ENCODE data around the gene RASAL3.

The RASAL3 gene

DNA sequence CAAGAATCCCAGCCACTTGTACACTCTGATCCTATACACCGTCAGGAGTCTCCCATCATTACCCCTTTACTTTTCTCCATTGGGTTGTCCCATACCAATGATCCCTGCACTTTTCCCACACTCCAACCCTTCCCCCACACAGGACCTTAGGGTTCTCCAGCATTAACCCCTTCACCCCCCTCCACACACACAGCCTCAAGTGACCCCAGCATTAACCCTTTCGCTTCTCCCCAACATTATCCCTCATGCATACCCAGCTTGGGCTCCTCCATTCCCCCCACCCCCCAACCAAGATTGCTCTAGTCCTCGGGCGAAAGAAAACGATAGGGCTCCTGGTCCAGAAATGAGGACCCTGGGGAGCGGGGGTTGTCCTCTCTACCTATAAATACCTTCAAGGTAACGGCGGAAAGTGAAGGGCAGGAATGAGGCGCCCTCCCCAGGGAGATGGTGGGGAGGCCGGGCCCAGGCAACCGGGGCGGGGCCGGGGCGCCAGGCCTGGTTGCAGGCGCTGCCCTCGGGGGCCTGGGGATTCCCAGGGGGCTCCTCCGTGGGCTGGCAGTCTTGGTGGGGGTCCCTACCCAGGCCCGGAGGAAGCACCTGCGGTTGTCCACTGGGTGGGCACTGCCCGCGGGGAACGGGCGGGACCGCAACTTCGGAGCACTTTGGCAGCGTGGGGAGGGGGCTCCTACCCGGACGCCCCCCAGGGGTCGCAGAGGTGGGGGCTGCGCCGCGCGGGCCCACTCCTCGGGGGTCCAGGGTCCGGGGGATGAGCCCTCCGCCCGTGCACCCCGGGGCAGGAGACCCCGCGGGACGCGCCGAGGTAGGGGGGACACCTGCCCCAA is 15.3 kb downstream of the RASAL3 start:
- DNase-seq, result no peak

GRCh38 chr19:15448044-15448777 is 16.1 kb downstream of the RASAL3 start:
- DNase-seq, result no peak

DNA sequence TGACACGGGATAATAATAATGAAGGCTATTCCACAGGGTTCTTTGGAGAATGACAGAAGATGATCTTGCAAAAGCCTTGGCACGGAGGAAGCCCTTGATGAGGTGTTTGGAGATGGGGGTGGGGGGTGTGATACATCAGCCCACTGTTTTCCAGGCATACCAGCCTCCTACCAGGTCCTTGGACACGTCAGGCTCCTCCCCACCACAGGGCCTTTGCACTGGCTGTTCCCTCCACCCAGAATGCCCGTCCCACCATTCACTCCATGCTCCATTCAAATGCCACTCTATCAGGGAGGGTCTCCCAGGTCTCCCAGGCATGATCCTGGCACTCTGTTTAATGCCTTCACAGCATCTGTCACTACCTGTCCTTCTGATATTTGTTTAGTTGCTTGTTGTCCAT is 17.3 kb downstream of the RASAL3 start:
- DNase-seq, result no peak

DNA sequence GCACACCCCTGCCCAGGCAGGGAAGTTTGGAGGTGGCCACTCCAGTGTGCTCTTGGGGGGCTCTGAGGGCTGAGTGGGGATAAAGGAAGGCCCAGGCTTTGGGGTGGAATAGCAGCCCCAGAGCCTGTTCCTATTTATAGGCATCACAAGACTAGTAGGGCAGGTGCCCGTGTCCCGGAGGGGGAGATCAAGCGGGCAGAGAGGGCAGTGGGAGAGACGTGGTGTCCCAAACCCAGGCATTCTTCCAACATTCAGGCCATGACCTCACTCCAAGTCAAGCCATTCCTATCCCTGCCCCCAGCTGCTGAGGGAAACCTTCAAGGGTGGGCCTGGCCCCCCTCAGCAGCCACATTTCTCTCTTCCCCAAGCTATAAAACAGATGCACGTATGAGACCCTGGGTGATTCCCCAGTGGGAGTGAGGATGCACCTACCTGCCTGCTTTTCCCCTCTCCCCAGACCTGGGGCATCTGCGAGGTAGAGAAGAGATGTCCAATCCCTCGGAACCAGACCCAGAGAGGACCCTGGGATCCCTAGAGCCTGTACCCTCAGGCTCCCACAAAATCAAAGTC is 18.5 kb downstream of the RASAL3 start:
- DNase-seq, result no peak

DNA sequence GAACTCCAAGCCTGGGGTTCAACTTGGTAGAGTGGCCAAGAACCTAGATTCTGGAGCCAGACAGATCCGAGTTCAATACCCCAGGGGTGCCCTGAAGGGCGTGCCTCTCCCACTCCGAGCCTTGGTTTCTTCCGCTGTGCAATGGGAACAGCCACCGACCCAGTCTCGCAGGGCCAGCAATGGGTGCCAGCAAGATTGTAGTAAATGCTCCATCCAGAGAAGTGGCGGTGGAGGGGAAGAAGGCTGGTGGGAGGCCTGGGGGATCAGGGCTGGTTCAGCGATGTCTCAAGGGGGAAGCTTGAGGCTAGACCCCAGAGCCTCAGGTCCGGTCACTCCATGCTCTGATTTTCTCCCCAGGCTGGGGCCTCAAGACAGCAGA is 19.1 kb downstream of the RASAL3 start:
- no peak for DNase-seq

- no peak for DNase-seq
Measured at GRCh38 chr19:15444505-15445226, 19.7 kb downstream of the RASAL3 start.

DNA sequence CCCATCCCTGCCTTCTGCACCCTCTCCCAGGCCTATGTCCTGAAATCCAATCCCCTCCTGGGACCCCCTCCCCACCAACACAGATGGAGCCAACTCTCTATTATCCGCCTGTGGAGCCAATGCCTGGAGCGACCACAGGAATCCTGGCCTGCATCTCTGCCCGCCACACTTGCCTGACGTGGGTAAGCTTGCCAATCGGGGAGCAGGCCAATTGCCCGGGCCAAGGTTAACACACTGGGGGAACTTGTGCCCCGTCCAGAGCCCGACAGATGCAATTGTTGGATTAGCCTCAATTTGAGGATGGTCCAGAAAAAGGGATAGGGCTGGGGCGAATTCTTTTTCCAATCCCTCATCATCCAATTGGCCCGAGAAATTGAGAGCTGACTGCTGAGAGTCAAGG is 20.5 kb downstream of the RASAL3 start:
- peak in 1 of 2 donors; percentile 8 for DNase-seq

- DNase-seq, result no peak
Measured at GRCh38 chr19:15443325-15443724, 21.0 kb downstream of the RASAL3 start.

GRCh38 chr19:15442142-15442920 is 22.0 kb downstream of the RASAL3 start:
- no peak for DNase-seq

- DNase-seq, result no peak
Measured at GRCh38 chr19:15441317-15441716, 23.0 kb downstream of the RASAL3 start.

- DNase-seq, result no peak
Measured at GRCh38 chr19:15439821-15440641, 24.3 kb downstream of the RASAL3 start.

GRCh38 chr19:15439078-15439799 is 25.1 kb downstream of the RASAL3 start:
- DNase-seq, result no peak

GRCh38 chr19:15438577-15438976 is 25.8 kb downstream of the RASAL3 start:
- no peak for DNase-seq

GRCh38 chr19:15438124-15438496 is 26.2 kb downstream of the RASAL3 start:
- DNase-seq, result no peak

- no peak for DNase-seq
Measured at GRCh38 chr19:15437355-15438123, 26.8 kb downstream of the RASAL3 start.

DNA sequence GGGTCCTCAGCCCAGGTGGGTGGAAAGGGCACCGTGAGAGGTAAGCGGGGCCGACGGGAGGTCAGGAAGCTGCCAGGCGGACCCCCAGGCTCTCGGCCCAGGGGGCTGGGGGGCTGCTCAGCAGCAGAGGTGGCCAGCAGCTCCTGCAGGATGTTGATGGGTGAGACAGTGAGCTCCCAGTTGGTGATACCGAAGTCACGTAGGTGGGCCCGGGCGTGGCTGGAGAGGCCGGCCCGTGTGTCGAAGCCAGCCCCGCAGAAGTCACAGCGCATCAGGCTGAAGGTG is 27.6 kb downstream of the RASAL3 start:
- DNase-seq, result no peak

GRCh38 chr19:15436012-15436825 is 28.1 kb downstream of the RASAL3 start:
- no peak for DNase-seq

- DNase-seq, result no peak
Measured at GRCh38 chr19:15433519-15434069, 30.8 kb downstream of the RASAL3 start.
